Endodermal cell (in vitro differentiated cells): ENCODE measurements around the gene NFIA. TPM values are rescaled to one million over a fixed set of nuclear protein-coding genes. Genes with fewer than 3 reads are reported as not detected.

Source experiments
- DNase-seq: peaks from one replicate; pipeline ENCODE4 v3.0.0-alpha.2; 2017
- H3K27ac ChIP-seq: 2 replicates; pipeline ENCODE4 v1.5.1; 2013; ENCODE audit warnings: mild to moderate bottlenecking, low read depth, low read length, moderate library complexity
- H3K27me3 ChIP-seq: 2 replicates; pipeline ENCODE4 v1.6.1; 2013; ENCODE audit warnings: mild to moderate bottlenecking, low read length, moderate library complexity; ENCODE audit not compliant: insufficient read depth, control insufficient read depth, poor library complexity, severe bottlenecking
- H3K36me3 ChIP-seq: 2 replicates; pipeline ENCODE4 v1.7.0; 2013; ENCODE audit warnings: mild to moderate bottlenecking, low read length, moderate library complexity; ENCODE audit not compliant: control insufficient read depth, insufficient read depth
- H3K4me1 ChIP-seq: one replicate; pipeline ENCODE4 v1.7.0; 2013; ENCODE audit warnings: low read length; ENCODE audit not compliant: control insufficient read depth, insufficient read depth
- H3K4me3 ChIP-seq: 2 replicates; pipeline ENCODE4 v1.5.1; 2013; ENCODE audit warnings: mild to moderate bottlenecking, low read length, moderate library complexity
- H3K9ac ChIP-seq: 2 replicates; pipeline ENCODE4 v1.6.1; 2013; ENCODE audit warnings: mild to moderate bottlenecking, low read length, moderate library complexity; ENCODE audit not compliant: poor library complexity, severe bottlenecking; ENCODE audit errors: extremely low read depth
- H3K9me3 ChIP-seq: 2 replicates; pipeline ENCODE4 v1.6.1; 2013; ENCODE audit warnings: mild to moderate bottlenecking, low read length, moderate library complexity; ENCODE audit not compliant: control insufficient read depth
- H3K27ac Mint-ChIP-seq: 2 replicates; pipeline ENCODE4 v1.8.0; 2020; ENCODE audit warnings: mixed read lengths
- H3K27me3 Mint-ChIP-seq: 2 replicates; pipeline ENCODE4 v1.8.0; 2021; ENCODE audit warnings: mild to moderate bottlenecking, mixed read lengths; ENCODE audit not compliant: insufficient read depth
- H3K36me3 Mint-ChIP-seq: 2 replicates; pipeline ENCODE4 v1.8.0; 2020; ENCODE audit warnings: low read depth, mixed read lengths
- H3K4me1 Mint-ChIP-seq: 2 replicates; pipeline ENCODE4 v1.8.0; 2020; ENCODE audit warnings: mixed read lengths
- H3K4me3 Mint-ChIP-seq: 2 replicates; pipeline ENCODE4 v1.8.0; 2020; ENCODE audit warnings: mild to moderate bottlenecking, moderate library complexity, mixed read lengths
- H3K9me3 Mint-ChIP-seq: 2 replicates; pipeline ENCODE4 v1.8.0; 2020; ENCODE audit warnings: mild to moderate bottlenecking, mixed read lengths
- CTCF ChIP-seq: fragments of 200-600 bp; sonication (generic); conservative IDR thresholded peaks from 2 replicates; pipeline ENCODE4 v1.5.0; 2021; ENCODE audit warnings: antibody characterized with exemption, mild to moderate bottlenecking
- WGBS, 2 experiments: methylation state at CpG; one replicate each; pipeline versions ENCODE4 v1.1.5 to v1.1.7; 2013; ENCODE audit warnings: missing lambda C conversion rate in 2 of 2, mixed read lengths in 1 of 2; ENCODE audit not compliant: insufficient coverage in 1 of 2, insufficient read length in 1 of 2; 5-methylcytosine and 5-hydroxymethylcytosine counted together
- total RNA-seq, 2 donors: library from RNA; stranded (reverse); fragmentation: NEBNext Ultra II Directional in 1 of 2; extraction: Animal tissue kit (Norgen Biotek cat#: 25700) in 1 of 2; gene quantifications; 2 replicates in 1 of 2; 3 replicates in 1 of 2; pipeline ENCODE4 v1.2.1, GENCODE V29; 2021

The NFIA gene
- total RNA-seq, 2 donors from 2014 or later, result 2.3 to 3.8 TPM

DNA sequence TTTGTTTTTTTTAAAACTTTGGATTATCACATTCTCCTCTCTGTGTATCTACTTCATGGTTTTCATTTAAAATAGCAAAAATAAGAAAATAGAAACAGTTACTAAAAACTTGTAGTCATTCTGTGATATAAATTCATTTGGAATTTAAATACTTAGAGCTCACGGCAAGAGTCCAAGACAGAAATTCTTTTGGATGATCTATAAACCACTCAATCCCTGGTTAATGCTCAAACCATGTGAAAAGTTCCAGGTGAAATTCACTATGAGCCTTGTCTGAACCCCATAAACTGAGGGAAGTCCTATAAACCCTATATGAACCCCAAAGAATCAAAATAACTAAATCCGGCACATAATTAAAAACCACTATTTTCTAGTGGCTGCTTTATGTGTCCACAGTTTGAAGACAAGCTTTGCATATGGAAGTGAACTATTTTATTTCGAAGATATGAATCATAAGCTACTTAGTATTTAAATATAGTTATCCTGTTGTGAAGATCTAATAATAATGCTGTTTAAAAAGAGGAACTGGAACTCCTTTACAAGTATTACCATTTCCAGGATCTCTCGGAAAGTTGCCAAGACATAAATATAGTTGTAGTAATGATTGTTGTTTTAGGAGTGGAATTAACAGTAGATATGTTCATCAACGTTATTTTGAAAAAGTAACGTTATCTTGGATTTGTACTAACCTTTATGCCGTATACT, 163.5 kb downstream of the NFIA start:
- Histone ChIP-seq H3K36me3 (no peaks in the 10 kb centered on the region), H3K4me3 (no peak overlapping the region), H3K27ac (no peak overlapping the region), H3K27me3 (no peaks in the 10 kb centered on the region), H3K9ac (no peak overlapping the region), H3K4me1 (no peaks in the 10 kb centered on the region), H3K9me3 (peaks cover 8% of the 10 kb centered on the region)
- Mint-ChIP-seq H3K4me1 (peaks cover 22% of the 10 kb centered on the region), H3K27ac (no peak overlapping the region), H3K36me3 (no peaks in the 10 kb centered on the region), H3K4me3 (no peak overlapping the region), H3K9me3 (peaks cover 6% of the 10 kb centered on the region), H3K27me3 (no peaks in the 10 kb centered on the region)
- no peak for TF ChIP-seq CTCF
- 97 to 100% methylated on average over 4 to 6 of the region's 7 CpGs for WGBS, 2 experiments
- no peak for DNase-seq

GRCh38 chr1:61247051-61247825, 164.9 kb downstream of the NFIA start:
- WGBS, 2 experiments, result 93 to 100% methylated on average over 3 to 8 of the region's 8 CpGs
- no peaks in the 10 kb centered on the region for H3K4me1 ChIP-seq
- no peaks in the 10 kb centered on the region for H3K27me3 ChIP-seq
- no peaks in the 10 kb centered on the region for H3K36me3 Mint-ChIP-seq
- H3K27ac ChIP-seq, result no peak overlapping the region
- no peak overlapping the region for H3K9ac ChIP-seq
- H3K4me3 Mint-ChIP-seq, result no peak overlapping the region
- no peaks in the 10 kb centered on the region for H3K27me3 Mint-ChIP-seq
- H3K4me1 Mint-ChIP-seq, result peaks cover 25% of the 10 kb centered on the region
- DNase-seq, result no peak
- no peak for TF ChIP-seq CTCF
- H3K9me3 Mint-ChIP-seq, result peaks cover 6% of the 10 kb centered on the region
- no peaks in the 10 kb centered on the region for H3K36me3 ChIP-seq
- H3K4me3 ChIP-seq, result no peak overlapping the region
- H3K9me3 ChIP-seq, result peaks cover 8% of the 10 kb centered on the region
- no peak overlapping the region for H3K27ac Mint-ChIP-seq

DNA sequence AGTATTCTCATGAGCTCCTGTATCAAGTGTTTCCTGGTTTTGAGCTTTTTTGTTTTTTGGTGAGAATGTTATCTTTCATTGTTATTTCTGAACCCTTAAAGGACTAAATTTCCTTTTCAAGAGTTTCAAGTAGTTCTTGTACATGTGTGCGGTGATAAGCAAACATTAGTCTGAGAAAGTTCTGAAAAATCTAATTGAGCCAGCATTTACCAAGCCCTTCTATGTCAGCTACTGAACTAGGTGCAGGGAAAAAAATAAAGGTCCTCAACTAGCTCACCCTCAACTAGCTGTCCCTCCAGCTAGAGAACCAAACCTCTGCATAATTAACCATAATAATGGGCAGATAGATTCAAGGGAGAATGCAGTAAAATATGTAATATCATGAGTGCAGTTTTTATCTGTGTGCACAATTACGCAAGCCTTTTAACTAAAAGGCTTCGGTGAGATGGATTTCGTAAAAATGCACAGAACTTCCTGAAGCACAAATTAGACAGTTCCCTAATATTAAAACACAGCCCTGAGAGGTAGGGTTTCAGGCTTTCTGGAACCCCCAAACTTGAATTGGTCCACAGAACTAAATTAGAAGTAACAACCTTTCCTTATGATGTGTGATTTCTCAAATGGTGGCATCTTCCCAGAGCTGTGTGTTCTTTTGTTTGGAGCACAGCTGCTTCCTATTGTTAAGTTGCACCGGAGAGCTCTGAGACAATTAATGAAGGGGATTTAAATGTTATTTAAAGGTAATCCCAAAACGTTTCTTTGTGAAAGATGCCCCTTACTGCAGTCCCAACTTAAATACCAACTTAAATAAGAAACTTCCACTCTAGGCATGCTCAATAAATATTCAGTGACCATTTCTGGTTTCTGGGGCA, 165.8 kb downstream of the NFIA start:
- no peak for DNase-seq
- Histone ChIP-seq H3K27me3 (no peaks in the 10 kb centered on the region), H3K4me1 (no peaks in the 10 kb centered on the region), H3K27ac (no peak overlapping the region), H3K36me3 (no peaks in the 10 kb centered on the region), H3K9me3 (peaks cover 8% of the 10 kb centered on the region), H3K4me3 (no peak overlapping the region), H3K9ac (no peak overlapping the region)
- no peak overlapping the region for H3K4me3 Mint-ChIP-seq
- no peaks in the 10 kb centered on the region for H3K27me3 Mint-ChIP-seq
- H3K36me3 Mint-ChIP-seq, result no peaks in the 10 kb centered on the region
- no peak for TF ChIP-seq CTCF
- H3K9me3 Mint-ChIP-seq, result peaks cover 6% of the 10 kb centered on the region
- WGBS, 2 experiments, result 77 to 100% methylated on average over 1 to 6 of the region's 6 CpGs
- H3K27ac Mint-ChIP-seq, result no peak overlapping the region
- peaks cover 23% of the 10 kb centered on the region for H3K4me1 Mint-ChIP-seq
